ENCODE results near the gene DPH1.

The DPH1 gene

GRCh38 chr17:2023692-2024571, 6.0 kb upstream of the DPH1 start (continued):
- TF ChIP-seq ZNF654 (tag by site-specific recombination; IDR thresholded peaks at IDR 0.05; ENCODE audit: low read depth): no peak
- TF ChIP-seq, protein P1, sequence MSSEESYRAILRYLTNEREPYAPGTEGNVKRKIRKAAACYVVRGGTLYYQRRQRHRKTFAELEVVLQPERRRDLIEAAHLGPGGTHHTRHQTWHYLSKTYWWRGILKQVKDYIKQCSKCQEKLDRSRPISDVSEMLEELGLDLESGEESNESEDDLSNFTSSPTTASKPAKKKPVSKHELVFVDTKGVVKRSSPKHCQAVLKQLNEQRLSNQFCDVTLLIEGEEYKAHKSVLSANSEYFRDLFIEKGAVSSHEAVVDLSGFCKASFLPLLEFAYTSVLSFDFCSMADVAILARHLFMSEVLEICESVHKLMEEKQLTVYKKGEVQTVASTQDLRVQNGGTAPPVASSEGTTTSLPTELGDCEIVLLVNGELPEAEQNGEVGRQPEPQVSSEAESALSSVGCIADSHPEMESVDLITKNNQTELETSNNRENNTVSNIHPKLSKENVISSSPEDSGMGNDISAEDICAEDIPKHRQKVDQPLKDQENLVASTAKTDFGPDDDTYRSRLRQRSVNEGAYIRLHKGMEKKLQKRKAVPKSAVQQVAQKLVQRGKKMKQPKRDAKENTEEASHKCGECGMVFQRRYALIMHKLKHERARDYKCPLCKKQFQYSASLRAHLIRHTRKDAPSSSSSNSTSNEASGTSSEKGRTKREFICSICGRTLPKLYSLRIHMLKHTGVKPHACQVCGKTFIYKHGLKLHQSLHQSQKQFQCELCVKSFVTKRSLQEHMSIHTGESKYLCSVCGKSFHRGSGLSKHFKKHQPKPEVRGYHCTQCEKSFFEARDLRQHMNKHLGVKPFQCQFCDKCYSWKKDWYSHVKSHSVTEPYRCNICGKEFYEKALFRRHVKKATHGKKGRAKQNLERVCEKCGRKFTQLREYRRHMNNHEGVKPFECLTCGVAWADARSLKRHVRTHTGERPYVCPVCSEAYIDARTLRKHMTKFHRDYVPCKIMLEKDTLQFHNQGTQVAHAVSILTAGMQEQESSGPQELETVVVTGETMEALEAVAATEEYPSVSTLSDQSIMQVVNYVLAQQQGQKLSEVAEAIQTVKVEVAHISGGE (tag by site-specific recombination; conservative IDR thresholded peaks at IDR 0.05; ENCODE audit: low read depth): no peak
- TF ChIP-seq ZNF548 (tag by site-specific recombination; IDR thresholded peaks at IDR 0.05): no peak
- no peak for TF ChIP-seq SCRT1 (tag by site-specific recombination; IDR thresholded peaks at IDR 0.05; ENCODE audit: borderline replicate concordance)
- peak; percentile 21; the same call in 1 of the 2 replicates for TF ChIP-seq ZFHX2 (tag by site-specific recombination; conservative IDR thresholded peaks at IDR 0.05)
- no peak for TF ChIP-seq ZNF549 (tag by site-specific recombination; IDR thresholded peaks at IDR 0.05)
- no peak for TF ChIP-seq AEBP2 (tag by site-specific recombination; IDR thresholded peaks at IDR 0.05; ENCODE audit: borderline replicate concordance)
- no peak for TF ChIP-seq ZNF19 (tag by site-specific recombination; IDR thresholded peaks at IDR 0.05; ENCODE audit: low read depth)
- TF ChIP-seq ZNF645 (tag by site-specific recombination; IDR thresholded peaks at IDR 0.05): no peak
- no peak for TF ChIP-seq PRDM1 (tag by site-specific recombination; IDR thresholded peaks at IDR 0.05)
- 0 out of 2 replicates have a peak, but pooled peaks have one; percentile 14 for TF ChIP-seq ZNF777 (tag by site-specific recombination; IDR thresholded peaks at IDR 0.05; ENCODE audit: borderline replicate concordance)
- TF ChIP-seq ZNF112 (tag by site-specific recombination; IDR thresholded peaks at IDR 0.05): no peak
- no peak for TF ChIP-seq SP2 (tag by site-specific recombination; IDR thresholded peaks at IDR 0.05)
- TF ChIP-seq ZNF555 (tag by site-specific recombination; conservative IDR thresholded peaks at IDR 0.05): no peak
- no peak for TF ChIP-seq ZNF529 (tag by site-specific recombination; IDR thresholded peaks at IDR 0.05; ENCODE audit: insufficient replicate concordance)
- TF ChIP-seq, protein P2, sequence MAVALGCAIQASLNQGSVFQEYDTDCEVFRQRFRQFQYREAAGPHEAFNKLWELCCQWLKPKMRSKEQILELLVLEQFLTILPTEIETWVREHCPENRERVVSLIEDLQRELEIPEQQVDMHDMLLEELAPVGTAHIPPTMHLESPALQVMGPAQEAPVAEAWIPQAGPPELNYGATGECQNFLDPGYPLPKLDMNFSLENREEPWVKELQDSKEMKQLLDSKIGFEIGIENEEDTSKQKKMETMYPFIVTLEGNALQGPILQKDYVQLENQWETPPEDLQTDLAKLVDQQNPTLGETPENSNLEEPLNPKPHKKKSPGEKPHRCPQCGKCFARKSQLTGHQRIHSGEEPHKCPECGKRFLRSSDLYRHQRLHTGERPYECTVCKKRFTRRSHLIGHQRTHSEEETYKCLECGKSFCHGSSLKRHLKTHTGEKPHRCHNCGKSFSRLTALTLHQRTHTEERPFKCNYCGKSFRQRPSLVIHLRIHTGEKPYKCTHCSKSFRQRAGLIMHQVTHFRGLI (tag by site-specific recombination; IDR thresholded peaks at IDR 0.05): peak; percentile 5; the same call in 1 of the 2 replicates
- TF ChIP-seq ZNF707 (tag by site-specific recombination; IDR thresholded peaks at IDR 0.05): no peak
- TF ChIP-seq ZNF701 (tag by site-specific recombination; IDR thresholded peaks at IDR 0.05): no peak
- TF ChIP-seq, protein P3, sequence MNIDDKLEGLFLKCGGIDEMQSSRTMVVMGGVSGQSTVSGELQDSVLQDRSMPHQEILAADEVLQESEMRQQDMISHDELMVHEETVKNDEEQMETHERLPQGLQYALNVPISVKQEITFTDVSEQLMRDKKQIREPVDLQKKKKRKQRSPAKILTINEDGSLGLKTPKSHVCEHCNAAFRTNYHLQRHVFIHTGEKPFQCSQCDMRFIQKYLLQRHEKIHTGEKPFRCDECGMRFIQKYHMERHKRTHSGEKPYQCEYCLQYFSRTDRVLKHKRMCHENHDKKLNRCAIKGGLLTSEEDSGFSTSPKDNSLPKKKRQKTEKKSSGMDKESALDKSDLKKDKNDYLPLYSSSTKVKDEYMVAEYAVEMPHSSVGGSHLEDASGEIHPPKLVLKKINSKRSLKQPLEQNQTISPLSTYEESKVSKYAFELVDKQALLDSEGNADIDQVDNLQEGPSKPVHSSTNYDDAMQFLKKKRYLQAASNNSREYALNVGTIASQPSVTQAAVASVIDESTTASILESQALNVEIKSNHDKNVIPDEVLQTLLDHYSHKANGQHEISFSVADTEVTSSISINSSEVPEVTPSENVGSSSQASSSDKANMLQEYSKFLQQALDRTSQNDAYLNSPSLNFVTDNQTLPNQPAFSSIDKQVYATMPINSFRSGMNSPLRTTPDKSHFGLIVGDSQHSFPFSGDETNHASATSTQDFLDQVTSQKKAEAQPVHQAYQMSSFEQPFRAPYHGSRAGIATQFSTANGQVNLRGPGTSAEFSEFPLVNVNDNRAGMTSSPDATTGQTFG (tag by site-specific recombination; IDR thresholded peaks at IDR 0.05; ENCODE audit: borderline replicate concordance): no peak
- no peak; the same call in 1 of the 2 replicates for TF ChIP-seq ZBTB8A (tag by site-specific recombination; IDR thresholded peaks at IDR 0.05)
- no peak for TF ChIP-seq ZNF560 (tag by site-specific recombination; IDR thresholded peaks at IDR 0.05; ENCODE audit: borderline replicate concordance)
- no peak for TF ChIP-seq ZNF416 (tag by site-specific recombination; IDR thresholded peaks at IDR 0.05)
- TF ChIP-seq BCL11B (tag by site-specific recombination; IDR thresholded peaks at IDR 0.05; ENCODE audit: low read depth): no peak; the same call in 1 of the 2 replicates
- no peak for TF ChIP-seq ZNF174 (tag by site-specific recombination; IDR thresholded peaks at IDR 0.05)
- TF ChIP-seq HOXC10 (CRISPR knock-in tag; IDR thresholded peaks at IDR 0.05): no peak
- no peak for TF ChIP-seq ZNF157 (tag by site-specific recombination; IDR thresholded peaks at IDR 0.05)
- TF ChIP-seq, protein P4, sequence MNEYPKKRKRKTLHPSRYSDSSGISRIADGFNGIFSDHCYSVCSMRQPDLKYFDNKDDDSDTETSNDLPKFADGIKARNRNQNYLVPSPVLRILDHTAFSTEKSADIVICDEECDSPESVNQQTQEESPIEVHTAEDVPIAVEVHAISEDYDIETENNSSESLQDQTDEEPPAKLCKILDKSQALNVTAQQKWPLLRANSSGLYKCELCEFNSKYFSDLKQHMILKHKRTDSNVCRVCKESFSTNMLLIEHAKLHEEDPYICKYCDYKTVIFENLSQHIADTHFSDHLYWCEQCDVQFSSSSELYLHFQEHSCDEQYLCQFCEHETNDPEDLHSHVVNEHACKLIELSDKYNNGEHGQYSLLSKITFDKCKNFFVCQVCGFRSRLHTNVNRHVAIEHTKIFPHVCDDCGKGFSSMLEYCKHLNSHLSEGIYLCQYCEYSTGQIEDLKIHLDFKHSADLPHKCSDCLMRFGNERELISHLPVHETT (tag by site-specific recombination; IDR thresholded peaks at IDR 0.05): no peak

Measured in HEK293 (cell line).